Suprapubic skin (tissue), 4 donors: ENCODE results near the gene FAM9C.
"Not testable (repeated sequence)": the region's sequence is repeated elsewhere in the genome, so short reads cannot be mapped to it uniquely, and the experiment has no call there.

Source experiments
- CTCF ChIP-seq, 2 donors: fragments of 200-600 bp in 1 of 2; fragments of 450-650 bp in 1 of 2; sonication (generic) in 1 of 2; IDR thresholded peaks; one replicate each; pipeline ENCODE4 v1.5.1; 2016 to 2019; ENCODE audit warnings: antibody characterized with exemption in 2 of 2, mild to moderate bottlenecking in 1 of 2, moderate library complexity in 1 of 2
- EP300 ChIP-seq: sonication (generic); formaldehyde crosslinking; IDR thresholded peaks from one replicate; pipeline ENCODE4 v1.6.1; 2017; ENCODE audit warnings: antibody characterized with exemption
- POLR2A ChIP-seq, 2 donors: fragments of 450-650 bp; IDR thresholded peaks; one replicate each; pipeline ENCODE4 v1.6.1; 2017; ENCODE audit warnings: antibody characterized with exemption in 2 of 2, mild to moderate bottlenecking in 2 of 2, moderate library complexity in 2 of 2
- POLR2AphosphoS5 ChIP-seq, 3 donors: sonication (generic); formaldehyde crosslinking; IDR thresholded peaks; one replicate each; pipeline ENCODE4 v1.6.1; 2017; ENCODE audit warnings: antibody characterized with exemption in 3 of 3

DNA sequence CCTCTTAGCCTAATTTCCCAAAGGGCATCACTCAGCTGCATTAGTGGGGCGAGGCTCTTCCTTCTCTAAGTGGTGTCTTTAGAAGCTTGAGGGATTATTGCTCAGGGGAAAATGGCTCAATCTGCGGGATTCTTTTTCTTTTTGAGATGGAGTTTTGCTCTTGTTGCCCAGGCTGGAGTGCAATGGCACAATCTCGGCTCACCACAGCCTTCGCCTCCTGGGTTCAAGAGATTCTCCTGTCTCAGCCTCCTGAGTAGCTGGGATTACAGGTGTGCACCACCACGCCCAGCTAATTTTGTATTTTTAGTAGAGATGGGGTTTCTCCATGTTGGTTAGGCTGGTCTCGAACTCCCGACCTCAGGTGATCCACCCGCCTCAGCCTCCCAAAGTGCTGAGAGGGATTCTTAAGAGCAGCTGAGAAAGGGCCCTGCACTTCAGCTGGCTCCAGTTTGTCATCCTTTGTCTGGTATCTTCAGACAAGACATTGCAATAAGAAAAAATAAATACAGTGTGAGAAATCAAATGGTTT lies 42.4 kb upstream of the FAM9C start:
- not testable (repeated sequence) for TF ChIP-seq CTCF (IDR thresholded peaks at IDR 0.05); EP300; POLR2AphosphoS5 (IDR thresholded peaks at IDR 0.05); POLR2A (IDR thresholded peaks at IDR 0.05)
